TTC549 (cell line): ENCODE measurements around the gene PWWP2B.
"Not testable (repeated sequence)": the region's sequence is repeated elsewhere in the genome, so short reads cannot be mapped to it uniquely, and the experiment has no call there.

Experiments used
- FAIRE-seq: peaks from 2 replicates; lab custom pipeline; 2012; peaks lifted over from hg19 to GRCh38; lab: Jason Lieb, UNC

Gene PWWP2B

GRCh38 chr10:132363921-132364593, 32.9 kb upstream of the PWWP2B start:
- FAIRE-seq, result no peak

DNA sequence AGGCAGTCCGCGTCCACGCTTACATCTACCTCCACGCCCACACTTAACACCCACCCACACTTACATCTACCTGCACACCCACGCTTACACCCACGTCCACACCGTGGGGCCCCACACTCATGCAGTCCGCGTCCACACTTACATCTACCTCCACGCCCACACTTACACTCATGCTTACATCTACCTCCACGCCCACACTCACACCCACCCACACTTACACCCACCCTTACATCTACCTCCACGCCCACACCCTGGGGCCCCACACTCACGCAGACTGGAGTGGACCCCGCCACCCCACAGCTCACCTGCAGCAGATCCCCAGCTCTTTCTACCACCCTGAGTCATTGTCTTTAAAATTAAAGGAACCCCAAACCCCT, 32.4 kb upstream of the PWWP2B start:
- FAIRE-seq, result no peak

DNA sequence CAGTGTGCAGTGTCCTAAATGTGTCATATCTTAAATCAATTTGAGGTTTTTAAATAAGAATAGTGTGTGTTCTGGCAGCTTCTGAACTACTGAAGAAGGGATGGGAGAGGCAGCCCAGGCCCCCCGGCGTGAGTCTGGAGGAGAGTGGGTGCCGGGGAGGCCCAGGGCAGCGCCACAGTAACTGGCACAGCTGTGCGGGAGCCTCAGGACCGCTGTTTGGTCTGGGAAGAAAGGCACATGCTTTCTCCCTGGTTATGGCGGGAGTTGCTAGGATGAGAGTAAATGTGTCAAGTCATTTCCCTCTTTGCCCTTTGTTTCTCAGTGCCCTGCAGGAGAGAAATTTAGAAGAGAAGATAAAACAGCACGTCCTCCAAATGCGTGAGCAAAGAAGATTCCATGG, 31.9 kb upstream of the PWWP2B start:
- FAIRE-seq, result no peak

- FAIRE-seq, result no peak
These were observed 31.0 kb upstream of the PWWP2B start for GRCh38 chr10:132366006-132366405.

GRCh38 chr10:132366499-132366898, 30.5 kb upstream of the PWWP2B start:
- FAIRE-seq, result no peak

- no peak for FAIRE-seq
These were observed 28.6 kb upstream of the PWWP2B start for GRCh38 chr10:132368391-132368790.

DNA sequence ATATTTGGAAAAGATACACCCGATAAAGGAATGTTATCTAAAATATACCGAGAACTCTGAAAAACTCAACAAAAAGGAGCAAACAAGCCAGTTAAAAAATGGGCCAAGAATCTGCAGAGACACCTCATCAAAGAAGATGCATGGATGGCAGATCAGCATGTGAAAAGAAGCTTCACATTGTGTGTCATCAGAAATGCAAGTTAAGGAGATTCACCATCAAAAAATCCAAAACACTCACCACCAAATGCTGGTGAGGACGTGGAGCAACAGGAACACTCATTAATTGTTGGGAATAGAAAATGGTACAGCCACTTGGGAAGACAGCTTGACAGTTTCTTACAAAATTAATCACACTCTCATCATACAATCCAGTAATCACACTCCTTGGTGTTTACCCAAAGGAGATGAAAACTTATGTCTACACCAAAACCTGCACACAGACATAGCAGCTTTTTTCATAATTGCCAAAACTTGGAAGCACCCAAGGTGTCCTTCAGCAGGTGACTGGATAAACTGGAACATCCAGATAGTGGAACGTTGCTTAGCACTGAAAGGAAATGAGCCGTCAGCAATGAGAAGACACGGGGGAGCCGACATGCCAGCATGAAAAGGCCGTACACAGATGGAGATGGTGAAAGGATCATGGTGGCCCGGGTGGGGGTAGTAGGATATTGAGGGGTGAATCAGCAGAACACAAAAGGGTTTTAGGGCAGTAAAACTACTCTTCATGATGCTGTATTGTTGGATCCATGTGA, 27.9 kb upstream of the PWWP2B start:
- no peak for FAIRE-seq

DNA sequence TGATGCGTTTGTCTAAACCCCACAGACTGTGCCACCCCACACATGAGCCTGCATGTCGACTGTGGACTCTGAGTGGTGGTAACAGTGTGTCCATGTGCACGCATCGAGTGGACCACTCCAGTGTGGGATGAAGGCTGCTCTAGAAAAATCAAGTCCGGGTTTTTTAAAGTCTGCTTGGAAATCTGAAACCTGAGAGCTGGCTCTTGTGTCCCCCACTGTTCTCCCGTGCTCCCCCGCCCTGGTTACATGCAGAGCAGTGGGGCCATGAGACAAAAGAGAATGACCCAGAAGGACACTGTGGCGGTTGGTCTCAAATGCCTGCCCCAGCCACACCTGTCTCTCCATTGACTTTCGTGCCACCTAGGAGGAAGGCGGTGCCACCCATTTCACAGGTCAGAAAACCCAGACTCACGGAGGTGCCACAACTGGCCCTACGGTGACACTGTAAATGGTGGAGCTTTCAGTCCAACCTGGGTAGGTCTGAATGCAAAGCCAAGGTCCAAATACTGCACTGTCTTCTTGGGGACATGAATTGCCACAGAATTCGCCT, 27.3 kb upstream of the PWWP2B start:
- no peak for FAIRE-seq

DNA sequence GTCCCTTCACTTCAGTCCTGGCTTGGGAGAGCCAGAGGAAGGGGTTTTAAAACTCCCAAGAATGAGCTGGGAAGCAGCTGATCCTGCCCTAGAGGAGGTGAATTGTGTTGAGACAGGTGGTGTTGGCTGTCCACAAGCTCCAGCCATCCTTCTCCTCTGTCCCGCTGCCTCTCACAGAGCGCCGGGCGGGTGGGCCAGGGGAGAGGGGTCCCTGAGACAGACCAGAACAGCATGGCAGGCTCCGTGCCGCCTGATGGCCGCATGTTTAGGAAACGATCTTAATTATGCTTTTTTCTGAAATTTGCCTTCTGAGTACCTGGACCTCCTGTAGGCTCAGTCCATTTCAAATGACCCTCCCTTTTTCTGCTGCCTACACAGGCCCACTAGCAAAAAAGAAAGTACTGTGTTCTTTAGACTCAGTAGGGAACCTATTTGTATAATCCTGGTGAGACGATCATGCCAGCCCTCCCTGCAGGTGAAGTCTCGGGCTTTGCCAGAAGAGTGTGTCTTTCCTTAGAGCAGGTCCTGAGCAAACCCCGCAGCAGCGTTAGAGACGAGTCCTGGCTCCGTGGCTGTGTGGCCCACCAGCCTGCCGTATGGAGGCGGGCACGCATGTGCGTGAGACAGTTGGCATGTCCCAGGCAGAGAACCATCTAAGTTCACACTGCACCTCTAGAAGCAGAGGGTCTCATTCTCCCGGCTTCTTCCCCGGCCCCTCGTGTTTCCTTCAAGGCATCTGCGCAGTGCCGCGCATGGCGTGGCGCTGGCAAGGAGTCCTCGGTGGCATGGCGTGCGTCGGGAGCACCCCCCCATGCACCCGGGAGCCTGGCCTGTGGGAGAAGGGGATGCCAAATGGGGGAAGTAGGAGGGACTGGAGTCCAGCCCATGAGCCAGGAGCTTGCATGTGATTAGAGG, 26.3 kb upstream of the PWWP2B start:
- no peak for FAIRE-seq

GRCh38 chr10:132371641-132372081, 25.3 kb upstream of the PWWP2B start:
- FAIRE-seq, result no peak

- FAIRE-seq, result no peak
These were observed 24.4 kb upstream of the PWWP2B start for GRCh38 chr10:132372516-132373095.

GRCh38 chr10:132373241-132373955, 23.6 kb upstream of the PWWP2B start:
- no peak for FAIRE-seq

- FAIRE-seq, result no peak
These were observed 22.8 kb upstream of the PWWP2B start for GRCh38 chr10:132374176-132374575.

- no peak for FAIRE-seq
These were observed 22.4 kb upstream of the PWWP2B start for GRCh38 chr10:132374612-132375011.

- no peak for FAIRE-seq
These were observed 21.7 kb upstream of the PWWP2B start for GRCh38 chr10:132375116-132375794.

DNA sequence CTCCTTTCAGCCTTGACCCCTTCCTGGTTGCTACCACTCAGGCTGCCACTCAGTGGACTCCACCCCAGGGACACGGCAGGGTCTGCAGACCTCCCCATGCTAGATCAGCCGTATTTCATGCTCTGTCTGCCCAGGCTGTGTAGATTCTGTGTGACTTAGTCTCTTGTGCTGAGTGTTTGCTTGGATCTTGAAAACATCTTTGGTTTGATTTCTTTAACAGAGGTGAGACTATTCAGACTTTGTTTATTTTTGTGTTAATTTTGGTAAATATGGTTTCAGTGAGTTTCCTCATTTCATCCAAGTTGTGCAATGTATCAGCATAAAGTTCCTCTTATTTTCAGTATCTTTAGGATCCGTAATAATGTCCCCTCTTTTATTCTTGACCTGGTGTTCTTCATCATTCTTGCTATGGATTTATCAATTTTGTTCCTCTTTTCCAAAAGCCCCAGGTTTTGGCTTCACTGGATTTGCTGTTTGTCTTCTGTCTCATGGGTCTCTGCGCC, 21.2 kb upstream of the PWWP2B start:
- FAIRE-seq, result no peak

GRCh38 chr10:132376394-132376851, 20.6 kb upstream of the PWWP2B start:
- FAIRE-seq, result no peak

GRCh38 chr10:132377326-132377725, 19.7 kb upstream of the PWWP2B start:
- no peak for FAIRE-seq

GRCh38 chr10:132379026-132379425, 18.0 kb upstream of the PWWP2B start:
- not testable (repeated sequence) for FAIRE-seq

GRCh38 chr10:132380986-132381385, 16.0 kb upstream of the PWWP2B start:
- FAIRE-seq, result not testable (repeated sequence)

DNA sequence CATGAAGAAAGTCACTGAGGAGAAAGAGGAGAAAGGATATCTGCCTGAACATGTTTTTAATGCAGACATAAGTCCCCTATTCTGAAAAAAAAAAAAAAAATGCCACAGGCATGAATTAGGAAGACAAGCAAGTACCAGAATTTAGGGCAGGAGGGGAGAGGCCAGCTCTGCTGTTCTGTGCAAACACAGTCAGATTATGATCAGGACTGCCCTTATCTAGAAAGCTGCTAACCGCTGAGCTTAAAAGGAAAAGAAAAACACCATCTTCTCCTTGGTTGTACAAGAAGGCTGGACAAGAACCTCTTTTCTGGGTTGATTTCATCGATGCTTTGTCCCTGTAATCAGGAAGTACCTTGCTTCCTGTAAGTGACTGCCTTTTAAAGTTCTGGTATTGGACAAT, 15.3 kb upstream of the PWWP2B start:
- FAIRE-seq, result no peak
